Measurements from ENCODE around the gene ABHD4.
"Not testable (repeated sequence)": the region's sequence is repeated elsewhere in the genome, so short reads cannot be mapped to it uniquely, and the experiment has no call there.

ABHD4 gene, protein sequence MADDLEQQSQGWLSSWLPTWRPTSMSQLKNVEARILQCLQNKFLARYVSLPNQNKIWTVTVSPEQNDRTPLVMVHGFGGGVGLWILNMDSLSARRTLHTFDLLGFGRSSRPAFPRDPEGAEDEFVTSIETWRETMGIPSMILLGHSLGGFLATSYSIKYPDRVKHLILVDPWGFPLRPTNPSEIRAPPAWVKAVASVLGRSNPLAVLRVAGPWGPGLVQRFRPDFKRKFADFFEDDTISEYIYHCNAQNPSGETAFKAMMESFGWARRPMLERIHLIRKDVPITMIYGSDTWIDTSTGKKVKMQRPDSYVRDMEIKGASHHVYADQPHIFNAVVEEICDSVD
- 4.0 to 20.2 reads per million in 2 experiments for total RNA-seq

DNA sequence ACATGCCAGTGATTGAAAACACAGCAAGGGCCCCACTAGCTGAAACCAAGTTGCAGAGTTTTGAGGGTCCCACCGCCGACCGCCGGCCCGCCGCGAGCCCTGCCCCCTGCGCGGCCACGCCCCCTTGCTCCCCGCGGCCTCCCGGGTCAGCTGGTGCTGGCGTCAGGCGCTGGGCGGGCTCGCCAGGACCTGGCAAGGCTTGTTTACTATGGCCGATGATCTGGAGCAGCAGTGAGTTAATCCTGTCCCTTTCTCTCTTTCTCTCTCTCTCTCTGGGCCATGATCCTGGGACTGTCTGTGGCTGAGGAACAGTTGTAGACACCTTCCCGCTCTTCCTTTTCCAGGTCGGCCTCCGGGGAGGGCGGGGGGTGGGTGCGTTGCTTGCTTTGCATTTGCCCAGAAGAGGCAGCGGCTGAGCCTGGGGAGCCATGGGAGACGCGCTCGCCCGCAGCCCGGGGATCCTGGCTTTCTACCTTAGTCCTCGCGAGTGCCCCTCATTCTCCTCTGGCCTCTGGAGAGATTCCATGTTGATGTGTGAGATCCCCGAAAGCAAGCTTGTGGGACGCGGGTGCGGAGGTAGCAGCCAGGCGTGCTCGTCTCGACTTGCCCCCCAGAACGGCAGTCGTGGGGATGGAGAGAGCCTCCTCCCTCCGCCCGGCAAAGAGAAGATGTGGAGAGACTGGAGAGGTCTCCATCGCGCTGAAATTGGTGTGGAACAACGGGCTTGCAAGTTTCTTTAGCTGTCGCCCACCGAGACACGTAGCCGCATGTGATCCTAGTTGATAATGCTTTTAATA lies at the start of gene ABHD4:
ABHD4 (plus strand) TSS at position 202 of the 797 bp plus-strand sequence; CDS start at position 209, 7 bp downstream.
- peak; percentile 39 for DNase-seq (ENCODE audit: low read depth)

DNA sequence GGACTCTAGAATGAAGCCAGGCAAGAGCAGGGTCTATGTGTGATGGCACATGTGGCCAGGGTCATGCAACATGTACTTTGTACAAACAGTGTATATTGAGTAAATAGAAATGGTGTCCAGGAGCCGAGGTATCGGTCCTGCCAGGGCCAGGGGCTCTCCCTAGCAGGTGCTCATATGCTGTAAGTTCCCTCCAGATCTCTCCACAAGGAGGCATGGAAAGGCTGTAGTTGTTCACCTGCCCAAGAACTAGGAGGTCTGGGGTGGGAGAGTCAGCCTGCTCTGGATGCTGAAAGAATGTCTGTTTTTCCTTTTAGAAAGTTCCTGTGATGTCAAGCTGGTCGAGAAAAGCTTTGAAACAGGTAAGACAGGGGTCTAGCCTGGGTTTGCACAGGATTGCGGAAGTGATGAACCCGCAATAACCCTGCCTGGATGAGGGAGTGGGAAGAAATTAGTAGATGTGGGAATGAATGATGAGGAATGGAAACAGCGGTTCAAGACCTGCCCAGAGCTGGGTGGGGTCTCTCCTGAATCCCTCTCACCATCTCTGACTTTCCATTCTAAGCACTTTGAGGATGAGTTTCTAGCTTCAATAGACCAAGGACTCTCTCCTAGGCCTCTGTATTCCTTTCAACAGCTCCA lies 48.7 kb upstream of the ABHD4 start:
- DNase-seq (ENCODE audit: low read depth) = no peak

GRCh38 chr14:22549981-22550673 lies 48.0 kb upstream of the ABHD4 start:
- peak; percentile 57 for DNase-seq (ENCODE audit: low read depth)

- no peak for DNase-seq (ENCODE audit: low read depth)
These were observed 46.5 kb upstream of the ABHD4 start for GRCh38 chr14:22551605-22551997.

DNA sequence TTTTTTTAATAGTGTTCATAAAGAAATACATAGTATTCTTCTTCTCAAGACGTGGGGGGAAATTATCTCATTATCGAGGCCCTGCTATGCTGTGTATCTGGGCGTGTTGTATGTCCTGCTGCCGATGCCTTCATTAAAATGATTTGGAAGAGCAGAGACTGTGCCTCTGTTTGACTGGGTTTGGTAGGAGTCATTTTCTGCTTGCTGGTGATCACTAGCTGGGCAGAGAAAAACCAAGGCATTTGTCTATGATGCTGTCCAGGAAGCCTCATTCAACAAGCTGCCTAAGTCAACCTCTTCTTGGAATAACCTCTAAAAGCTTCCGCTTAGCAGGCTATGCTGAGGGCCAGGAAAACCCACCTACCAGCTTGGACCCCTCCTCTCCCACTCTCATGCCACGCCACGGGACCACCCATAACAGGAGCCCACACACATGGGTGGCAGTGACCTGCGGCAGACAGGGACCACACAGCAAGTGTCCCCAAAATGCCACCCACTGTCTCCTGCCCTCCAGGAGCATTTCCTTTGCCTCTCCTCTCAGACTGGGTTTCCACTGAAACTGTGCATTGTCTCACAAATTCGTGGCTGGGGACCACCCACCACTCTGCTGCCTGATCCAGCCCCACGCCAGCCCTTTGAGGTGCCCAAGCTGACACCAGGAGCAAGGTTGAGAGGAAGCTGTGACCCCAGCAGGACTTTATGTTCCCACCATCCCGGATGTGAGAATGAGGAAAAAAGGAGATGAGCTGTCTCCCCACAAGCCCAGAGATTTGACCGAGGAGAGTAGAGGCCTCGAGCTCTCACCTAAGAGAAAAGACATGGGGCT lies 45.9 kb upstream of the ABHD4 start:
- no peak for DNase-seq (ENCODE audit: low read depth)

GRCh38 chr14:22552827-22553076 lies 45.3 kb upstream of the ABHD4 start:
- DNase-seq (ENCODE audit: low read depth) = no peak

GRCh38 chr14:22553445-22553844 lies 44.7 kb upstream of the ABHD4 start:
- no peak for DNase-seq (ENCODE audit: low read depth)

DNA sequence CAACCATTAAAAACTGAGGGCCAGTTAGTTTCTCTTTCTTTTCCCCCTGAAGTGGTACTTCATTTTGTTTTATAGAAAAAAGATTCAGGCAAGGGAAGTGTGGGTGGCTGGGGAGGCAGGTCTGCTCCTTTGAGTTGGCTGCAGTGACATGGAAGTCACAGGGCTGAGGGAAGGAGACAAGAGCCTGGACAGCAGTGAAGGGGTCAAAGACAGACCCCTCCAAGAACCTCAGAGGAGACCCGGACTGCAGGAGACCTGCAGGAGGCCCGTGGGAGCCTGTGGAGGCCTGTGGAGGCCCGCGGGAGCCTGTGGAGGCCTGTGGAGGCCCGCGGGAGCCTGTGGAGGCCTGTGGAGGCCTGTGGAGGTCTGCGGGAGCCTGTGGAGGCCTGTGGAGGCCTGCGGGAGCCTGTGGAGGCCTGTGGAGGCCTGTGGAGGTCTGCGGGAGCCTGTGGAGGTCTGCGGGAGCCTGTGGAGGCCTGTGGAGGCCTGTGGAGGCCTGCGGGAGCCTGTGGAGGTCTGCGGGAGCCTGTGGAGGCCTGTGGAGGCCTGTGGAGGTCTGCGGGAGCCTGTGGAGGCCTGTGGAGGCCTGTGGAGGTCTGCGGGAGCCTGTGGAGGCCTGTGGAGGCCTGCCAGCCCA lies 44.1 kb upstream of the ABHD4 start:
- not testable (repeated sequence) for DNase-seq (ENCODE audit: low read depth)

DNA sequence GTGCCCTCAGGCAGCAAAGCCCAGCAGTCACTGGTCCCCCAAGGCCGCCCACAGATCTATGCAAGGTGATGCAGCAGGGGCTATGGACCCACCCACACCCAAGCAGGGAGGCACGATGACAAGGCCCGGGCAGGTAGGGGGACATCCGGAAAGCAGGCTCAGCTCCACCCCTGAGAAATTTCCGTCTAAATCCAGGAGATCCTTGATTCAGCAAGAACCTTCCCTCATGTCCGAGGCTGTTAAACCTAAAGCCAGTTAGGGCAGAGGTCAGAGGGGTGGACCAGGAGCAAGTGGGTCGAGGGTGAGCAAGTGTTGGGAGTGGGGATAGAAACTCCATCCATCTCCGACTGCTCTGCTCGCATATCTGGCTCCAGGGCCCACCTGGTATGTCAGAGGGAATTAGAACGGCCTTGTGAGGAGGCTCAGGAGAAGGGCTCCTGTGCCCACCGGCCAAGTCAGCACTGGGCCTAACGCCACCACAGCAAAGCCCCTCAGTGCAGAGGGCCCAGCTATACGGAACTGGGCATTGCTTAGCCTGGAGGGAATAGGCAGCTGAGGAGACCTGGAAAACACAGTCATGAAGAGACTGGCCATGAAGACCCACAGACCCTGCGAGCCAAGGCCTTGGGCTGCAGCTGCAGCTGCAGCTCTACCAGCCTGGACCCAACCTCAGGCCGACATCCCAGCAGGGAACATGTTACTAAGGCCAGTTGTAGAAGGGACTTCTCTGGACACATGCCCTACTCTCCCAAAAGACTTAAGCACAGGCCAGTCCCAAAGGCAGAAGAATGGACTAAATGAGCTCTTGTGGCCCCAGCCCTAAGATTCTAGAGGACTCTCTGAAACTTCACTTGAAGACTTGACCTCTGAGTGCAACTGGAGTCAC lies 43.4 kb upstream of the ABHD4 start:
- DNase-seq (ENCODE audit: low read depth) = no peak

DNA sequence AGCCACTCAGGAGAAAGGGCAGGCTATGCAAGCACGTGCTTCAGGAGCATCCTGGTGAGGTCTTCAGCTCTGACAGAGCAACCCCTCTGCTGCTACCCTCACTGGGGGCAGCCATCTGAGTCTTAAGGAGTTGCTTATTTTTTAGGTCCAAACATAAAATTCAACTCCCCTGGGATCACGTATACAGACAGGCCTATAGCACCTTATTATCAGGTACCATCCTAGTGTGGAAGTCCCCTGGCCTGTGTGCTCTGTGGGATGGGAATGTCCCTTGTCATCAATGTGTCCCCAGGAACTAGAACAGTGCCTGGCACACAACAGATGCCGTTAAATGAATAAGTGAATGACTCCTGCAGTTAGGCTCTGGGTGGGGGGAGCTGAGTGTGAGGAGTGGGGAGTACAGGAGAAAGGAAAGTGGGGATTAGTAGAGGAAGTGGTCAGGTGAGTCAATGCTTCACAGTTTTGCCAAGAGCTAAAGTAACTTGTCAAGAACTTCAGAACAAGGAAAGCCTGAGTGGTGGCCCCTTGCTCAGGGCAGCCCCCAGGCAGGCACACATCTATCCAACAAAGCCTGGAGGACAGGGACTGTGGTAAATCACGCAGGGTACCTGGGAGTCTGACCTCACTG lies 42.6 kb upstream of the ABHD4 start:
- peak; percentile 44 for DNase-seq (ENCODE audit: low read depth)

GRCh38 chr14:22556021-22556989 lies 41.8 kb upstream of the ABHD4 start:
- DNase-seq (ENCODE audit: low read depth) = peak; percentile 98

GRCh38 chr14:22556990-22557623 lies 41.0 kb upstream of the ABHD4 start:
- peak; percentile 80 for DNase-seq (ENCODE audit: low read depth)

- no peak for DNase-seq (ENCODE audit: low read depth)
These were observed 40.3 kb upstream of the ABHD4 start for GRCh38 chr14:22557846-22558220.

DNA sequence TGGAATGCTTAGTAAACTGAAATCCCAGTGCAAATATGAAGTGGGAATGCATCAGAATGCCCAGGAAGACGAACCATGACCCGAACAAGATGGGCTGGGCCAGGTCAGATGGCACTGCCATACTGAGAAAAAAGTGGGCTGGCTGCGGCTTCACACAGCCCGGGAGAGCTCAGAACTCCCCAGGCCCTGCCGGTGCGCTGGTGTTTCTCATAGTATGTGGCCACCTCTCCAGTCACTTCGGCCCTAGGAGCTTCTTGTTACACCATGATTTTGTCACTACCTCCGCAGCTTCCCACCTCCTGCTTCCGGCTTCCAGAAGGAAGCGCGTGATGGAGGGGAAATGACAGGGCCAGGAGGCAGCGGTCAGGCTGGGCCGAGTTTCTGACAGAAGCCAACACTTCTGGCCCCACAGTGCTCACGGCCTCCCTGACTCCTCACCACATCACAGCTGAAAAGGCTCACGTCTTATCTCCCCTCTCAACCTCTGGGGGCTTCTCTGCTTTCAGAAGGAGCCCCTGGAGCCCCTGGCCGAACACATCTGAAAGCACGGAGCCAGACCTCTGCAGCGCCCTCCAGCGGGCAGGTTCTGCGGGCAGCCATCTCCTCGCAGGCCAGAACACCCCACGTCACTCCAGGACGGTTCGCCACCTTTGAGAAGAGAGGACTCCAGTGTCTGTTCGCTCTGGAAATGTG lies 39.7 kb upstream of the ABHD4 start:
- DNase-seq (ENCODE audit: low read depth) = peak; percentile 44

GRCh38 chr14:22559041-22559440 lies 39.1 kb upstream of the ABHD4 start:
- no peak for DNase-seq (ENCODE audit: low read depth)

- no peak for DNase-seq (ENCODE audit: low read depth)
These were observed 37.3 kb upstream of the ABHD4 start for GRCh38 chr14:22560662-22561365.

DNA sequence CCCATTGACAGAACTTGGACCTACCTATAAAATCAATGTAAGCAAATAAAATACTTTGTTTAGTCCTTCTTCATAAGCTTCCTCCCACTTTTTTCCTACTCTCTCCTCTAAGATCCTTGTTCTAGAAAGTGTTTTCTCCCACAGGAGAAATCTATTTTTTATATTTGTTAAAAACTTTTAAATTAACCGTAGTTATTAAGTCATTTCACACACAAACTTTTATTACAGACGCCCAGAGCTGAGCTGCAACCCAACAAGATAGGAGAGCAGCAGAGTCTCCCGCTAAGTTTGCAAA lies 36.8 kb upstream of the ABHD4 start:
- DNase-seq (ENCODE audit: low read depth) = no peak
